H9 (cell line): Measurements from ENCODE around the gene PLXNA4. TPM values are rescaled to one million over a fixed set of nuclear protein-coding genes. Genes with fewer than 3 reads are reported as not detected.

Experiments
- DNase-seq: peaks from one replicate; pipeline ENCODE4 v3.0.0-alpha.2; 2017
- H2AFZ ChIP-seq: one replicate; pipeline ENCODE4 v1.6.1; 2013; ENCODE audit warnings: mild to moderate bottlenecking, low read length, control low read depth, moderate library complexity
- H2AK5ac ChIP-seq: 2 replicates; pipeline ENCODE4 v1.6.1; 2013; ENCODE audit warnings: low read length, control low read depth, mixed read lengths; ENCODE audit not compliant: insufficient read length
- H2BK120ac ChIP-seq: one replicate; pipeline ENCODE4 v1.6.1; 2013; ENCODE audit warnings: low read depth, mild to moderate bottlenecking, low read length, control low read depth, inconsistent platforms; ENCODE audit not compliant: poor library complexity, severe bottlenecking
- H2BK12ac ChIP-seq: 2 replicates; pipeline ENCODE4 v1.6.1; 2013; ENCODE audit warnings: low read length, control low read depth, mixed read lengths, low read depth; ENCODE audit not compliant: insufficient read length
- H2BK15ac ChIP-seq: 2 replicates; pipeline ENCODE4 v1.6.1; 2013; ENCODE audit warnings: low read depth, low read length, control low read depth
- H2BK20ac ChIP-seq: one replicate; pipeline ENCODE4 v1.6.1; 2013; ENCODE audit warnings: low read depth, mild to moderate bottlenecking, low read length, control low read depth, inconsistent platforms; ENCODE audit not compliant: poor library complexity, severe bottlenecking
- H2BK5ac ChIP-seq: 2 replicates; pipeline ENCODE4 v1.6.1; 2013; ENCODE audit warnings: low read length, control low read depth, mixed read lengths; ENCODE audit not compliant: insufficient read length
- H3K14ac ChIP-seq: 2 replicates; pipeline ENCODE4 v1.6.1; 2013; ENCODE audit warnings: low read length, control low read depth; ENCODE audit not compliant: insufficient read depth
- H3K18ac ChIP-seq: 2 replicates; pipeline ENCODE4 v1.6.1; 2013; ENCODE audit warnings: low read depth, mild to moderate bottlenecking, mixed read lengths, low read length, control low read depth; ENCODE audit not compliant: insufficient read length
- H3K23ac ChIP-seq: 2 replicates; pipeline ENCODE4 v1.6.1; 2013; ENCODE audit warnings: low read length, control low read depth, mixed read lengths, low read depth; ENCODE audit not compliant: insufficient read length
- H3K23me2 ChIP-seq: 2 replicates; pipeline ENCODE4 v1.6.1; 2013; ENCODE audit warnings: low read depth, mild to moderate bottlenecking, mixed read lengths, low read length, control low read depth; ENCODE audit not compliant: insufficient read length, poor library complexity, severe bottlenecking
- H3K27ac ChIP-seq: 2 replicates; pipeline ENCODE4 v1.5.1; 2013; ENCODE audit warnings: low read length, control low read depth, mixed read lengths, low read depth; ENCODE audit not compliant: insufficient read length
- H3K27me3 ChIP-seq: 2 replicates; pipeline ENCODE4 v1.6.1; 2013; ENCODE audit warnings: low read length, control low read depth, inconsistent platforms; ENCODE audit not compliant: insufficient read depth
- H3K4ac ChIP-seq: 2 replicates; pipeline ENCODE4 v1.6.1; 2013; ENCODE audit warnings: low read depth, mild to moderate bottlenecking, control low read depth, inconsistent platforms, low read length, moderate library complexity
- H3K4me1 ChIP-seq: 2 replicates; pipeline ENCODE4 v1.6.1; 2013; ENCODE audit warnings: low read length, control low read depth, inconsistent platforms; ENCODE audit not compliant: insufficient read depth
- H3K4me2 ChIP-seq: 2 replicates; pipeline ENCODE4 v1.6.1; 2013; ENCODE audit warnings: low read length, control low read depth, mixed read lengths; ENCODE audit not compliant: insufficient read length, insufficient read depth
- H3K56ac ChIP-seq: 2 replicates; pipeline ENCODE4 v1.6.1; 2013; ENCODE audit warnings: low read depth, mild to moderate bottlenecking, mixed read lengths, low read length, control low read depth; ENCODE audit not compliant: insufficient read length
- H3K79me1 ChIP-seq: 2 replicates; pipeline ENCODE4 v1.6.1; 2013; ENCODE audit warnings: low read depth, mild to moderate bottlenecking, moderate library complexity, low read length, control low read depth, inconsistent platforms; ENCODE audit not compliant: insufficient read depth, poor library complexity, severe bottlenecking
- H3K79me2 ChIP-seq: 2 replicates; pipeline ENCODE4 v1.6.1; 2013; ENCODE audit warnings: low read length, control low read depth, inconsistent platforms; ENCODE audit not compliant: insufficient read depth
- H3K9ac ChIP-seq: 2 replicates; pipeline ENCODE4 v1.6.1; 2013; ENCODE audit warnings: low read length, control low read depth, mixed read lengths; ENCODE audit not compliant: insufficient read length; ENCODE audit errors: extremely low read depth
- H3K9me3 ChIP-seq: one replicate; pipeline ENCODE4 v1.6.1; 2013; ENCODE audit warnings: low read depth, low read length, inconsistent platforms; ENCODE audit not compliant: control insufficient read depth
- H3T11ph ChIP-seq: one replicate; pipeline ENCODE4 v1.6.1; 2013; ENCODE audit warnings: mild to moderate bottlenecking, low read length, control low read depth, inconsistent platforms
- H4K20me1 ChIP-seq: one replicate; pipeline ENCODE4 v1.6.1; 2013; ENCODE audit not compliant: control insufficient read depth, insufficient read length, insufficient read depth
- H4K5ac ChIP-seq: 2 replicates; pipeline ENCODE4 v1.6.1; 2013; ENCODE audit warnings: low read depth, mild to moderate bottlenecking, mixed read lengths, low read length, control low read depth; ENCODE audit not compliant: insufficient read length
- H4K8ac ChIP-seq: replicated peaks from 2 replicates; pipeline ENCODE4 v1.6.1; 2013; ENCODE audit warnings: low read length, control low read depth, mixed read lengths, low read depth; ENCODE audit not compliant: insufficient read length
- H4K91ac ChIP-seq: 2 replicates; pipeline ENCODE4 v1.6.1; 2013; ENCODE audit warnings: low read depth, mild to moderate bottlenecking, moderate library complexity, mixed read lengths, low read length, control low read depth; ENCODE audit not compliant: insufficient read length
- H3K27ac Mint-ChIP-seq, 3 experiments: 2 replicates in 2 of 3; 3 replicates in 1 of 3; pipeline ENCODE4 v1.8.0; 2020 to 2021; ENCODE audit warnings: mixed read lengths in 3 of 3, mild to moderate bottlenecking in 1 of 3, moderate library complexity in 1 of 3
- H3K27me3 Mint-ChIP-seq: 2 replicates; pipeline ENCODE4 v1.8.0; 2021; ENCODE audit warnings: low read depth, mild to moderate bottlenecking, moderate library complexity, mixed read lengths
- H3K36me3 Mint-ChIP-seq, 3 experiments: 2 replicates in 2 of 3; 3 replicates in 1 of 3; pipeline ENCODE4 v1.8.0; 2020 to 2021; ENCODE audit warnings: low read depth in 3 of 3, mixed read lengths in 3 of 3; ENCODE audit not compliant: insufficient read depth in 1 of 3
- H3K4me1 Mint-ChIP-seq, 2 experiments: 2 replicates each; pipeline ENCODE4 v1.8.0; 2020; ENCODE audit warnings: mixed read lengths in 2 of 2
- H3K4me3 Mint-ChIP-seq, 2 experiments: 2 replicates in 1 of 2; 3 replicates in 1 of 2; pipeline ENCODE4 v1.8.0; 2020 to 2021; ENCODE audit warnings: mild to moderate bottlenecking in 2 of 2, mixed read lengths in 2 of 2, moderate library complexity in 1 of 2
- H3K9me3 Mint-ChIP-seq, 2 experiments: 2 replicates in 1 of 2; 3 replicates in 1 of 2; pipeline ENCODE4 v1.8.0; 2020; ENCODE audit warnings: mild to moderate bottlenecking in 2 of 2, mixed read lengths in 2 of 2, moderate library complexity in 1 of 2
- CTCF ChIP-seq: fragments of 200-600 bp; sonication (generic); conservative IDR thresholded peaks from 3 replicates; pipeline ENCODE4 v1.8.0; 2021; ENCODE audit warnings: antibody characterized with exemption, mild to moderate bottlenecking
- WGBS: extraction: QIAGEN DNeasy Blood & Tissue Kit; methylation state at CpG from one replicate; pipeline ENCODE4 v1.1.7; 2013; ENCODE audit warnings: missing lambda C conversion rate, low lambda C conversion rate, mixed read lengths; ENCODE audit not compliant: insufficient read length; ENCODE audit errors: extremely low coverage; 5-methylcytosine and 5-hydroxymethylcytosine counted together
- total RNA-seq: library from RNA; stranded (reverse); gene quantifications from 2 replicates; pipeline ENCODE4 v1.2.1, GENCODE V29; 2021

The PLXNA4 gene
- total RNA-seq, 1 experiment from 2014 or later = 0.35 TPM

DNA sequence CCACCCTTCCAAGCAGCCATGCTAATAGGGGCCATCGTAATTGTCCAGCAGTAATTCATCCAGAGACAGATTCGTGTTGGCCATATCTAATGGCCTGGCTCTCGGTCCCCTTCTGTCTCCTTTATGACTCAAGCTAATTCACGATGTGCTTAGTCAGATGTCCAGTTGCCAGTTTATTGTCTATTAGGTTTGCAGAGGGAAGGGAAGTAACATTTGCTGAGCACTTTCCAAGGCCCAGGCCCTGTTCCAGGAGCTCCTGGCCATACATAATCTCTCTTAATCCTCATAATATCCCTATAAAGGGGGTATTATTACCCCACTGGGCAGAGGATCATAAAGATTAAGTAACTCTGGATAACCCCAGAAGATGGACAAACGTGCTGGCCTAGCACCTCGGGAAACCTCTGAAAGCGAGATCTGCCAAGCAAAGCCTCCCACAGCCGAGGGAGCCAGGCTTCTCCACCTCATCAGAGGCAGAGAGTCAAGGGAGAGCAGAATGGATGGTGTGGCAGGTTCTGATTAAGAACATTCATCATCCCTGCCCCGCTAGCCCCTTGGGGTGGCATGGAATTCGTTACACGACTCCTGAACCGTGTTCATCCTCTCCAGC lies 153.7 kb downstream of the PLXNA4 start:
- H3K79me2 ChIP-seq = no peaks in the 10 kb centered on the region
- no peaks in the 10 kb centered on the region for H3K79me1 ChIP-seq
- H3K4me3 Mint-ChIP-seq = no peak overlapping the region
- H3K27me3 ChIP-seq = no peaks in the 10 kb centered on the region
- no peak overlapping the region for H3K27ac Mint-ChIP-seq
- no peaks in the 10 kb centered on the region for H3K9me3 ChIP-seq
- no peak overlapping the region for H3K56ac ChIP-seq
- peaks cover 0 to 3% (median 2%) of the 10 kb centered on the region in 3 experiments; a peak in 4 of 7 replicates for H3K36me3 Mint-ChIP-seq
- no peak overlapping the region for H2BK15ac ChIP-seq
- H3K4ac ChIP-seq = no peak overlapping the region
- H3K9ac ChIP-seq = no peak overlapping the region
- no peak overlapping the region for H4K91ac ChIP-seq
- no peak overlapping the region for H3T11ph ChIP-seq
- no peak overlapping the region for H3K18ac ChIP-seq
- H3K14ac ChIP-seq = no peak overlapping the region
- peaks cover 20 to 29% of the 10 kb centered on the region in 2 experiments for H3K4me1 Mint-ChIP-seq
- no peak overlapping the region for H2BK12ac ChIP-seq
- no peaks in the 10 kb centered on the region for H3K9me3 Mint-ChIP-seq
- H3K23ac ChIP-seq = no peak overlapping the region
- no peak overlapping the region for H2BK120ac ChIP-seq
- WGBS = no CpG with 5 or more reads among the region's 12 CpGs
- no peak overlapping the region for H2AK5ac ChIP-seq
- no peak overlapping the region for H3K27ac ChIP-seq
- peaks cover 13% of the 10 kb centered on the region for H3K27me3 Mint-ChIP-seq
- H4K8ac ChIP-seq = no peak overlapping the region
- H3K4me2 ChIP-seq = no peak overlapping the region
- H2AFZ ChIP-seq = no peak overlapping the region
- no peak overlapping the region for H4K5ac ChIP-seq
- no peak for TF ChIP-seq CTCF
- H3K4me1 ChIP-seq = no peaks in the 10 kb centered on the region; the same call in 1 of the 2 replicates
- H2BK5ac ChIP-seq = no peak overlapping the region
- no peaks in the 10 kb centered on the region for H4K20me1 ChIP-seq
- H2BK20ac ChIP-seq = no peak overlapping the region
- peaks cover 4% of the 10 kb centered on the region for H3K23me2 ChIP-seq
- no peak for DNase-seq
